Kidney epithelial cell (primary cell): ENCODE results near the gene PLEKHO2. TPM values are rescaled to one million over a fixed set of nuclear protein-coding genes. Genes with fewer than 3 reads are reported as not detected.

ENCODE experiments used
- DNase-seq: peaks from one replicate; pipeline ENCODE4 v3.0.0-alpha.2; 2010; ENCODE audit warnings: low read depth
- H3K27me3 ChIP-seq: 2 replicates; pipeline ENCODE4 v1.6.0; 2011; ENCODE audit warnings: low read length; ENCODE audit not compliant: control insufficient read depth, insufficient read depth
- H3K36me3 ChIP-seq: 2 replicates; pipeline ENCODE4 v1.5.1; 2011; ENCODE audit warnings: low read length; ENCODE audit not compliant: control insufficient read depth, insufficient read depth
- H3K4me3 ChIP-seq: 2 replicates; pipeline ENCODE4 v1.5.1; 2011; ENCODE audit warnings: low read depth, mild to moderate bottlenecking, control low read depth, low read length
- CTCF ChIP-seq: IDR thresholded peaks from 2 replicates; pipeline ENCODE4 v1.5.1; 2011; ENCODE audit warnings: mild to moderate bottlenecking, moderate library complexity, low read length, control low read depth, inconsistent platforms; ENCODE audit not compliant: insufficient read depth, poor library complexity, severe bottlenecking
- total RNA-seq: library from RNA; depleted of rRNA; stranded (reverse); fragments of >200 nt; gene quantifications from 2 replicates; pipeline ENCODE4 v1.2.3, GENCODE V29; 2015

PLEKHO2 gene
- total RNA-seq, 1 donor from 2014 or later: 11.0 TPM

- Histone ChIP-seq H3K36me3 (peaks cover 2% of the 10 kb centered on the region), H3K4me3 (no peak overlapping the region)
- no peak for TF ChIP-seq CTCF
These were observed 9.2 kb downstream of the PLEKHO2 start for GRCh38 chr15:64850778-64851502.

GRCh38 chr15:64851503-64851840, 9.8 kb downstream of the PLEKHO2 start:
- TF ChIP-seq CTCF: no peak
- Histone ChIP-seq H3K27me3 (no peaks in the 10 kb centered on the region), H3K4me3 (no peak overlapping the region), H3K36me3 (peaks cover 2% of the 10 kb centered on the region)
- DNase-seq: no peak

More at GRCh38 chr15:64850778-64851502, 9.2 kb downstream of the PLEKHO2 start:
- no peak for DNase-seq
- H3K27me3 ChIP-seq: no peaks in the 10 kb centered on the region

GRCh38 chr15:64854041-64854440, 12.3 kb downstream of the PLEKHO2 start:
- no peaks in the 10 kb centered on the region for H3K36me3 ChIP-seq
- no peak for TF ChIP-seq CTCF

GRCh38 chr15:64854526-64854925, 12.8 kb downstream of the PLEKHO2 start:
- Histone ChIP-seq H3K4me3 (no peak overlapping the region), H3K27me3 (no peaks in the 10 kb centered on the region), H3K36me3 (no peaks in the 10 kb centered on the region)
- no peak for DNase-seq
- no peak for TF ChIP-seq CTCF

More at GRCh38 chr15:64854041-64854440, 12.3 kb downstream of the PLEKHO2 start:
- DNase-seq: no peak
- no peak overlapping the region for H3K4me3 ChIP-seq
- H3K27me3 ChIP-seq: no peaks in the 10 kb centered on the region

GRCh38 chr15:64855205-64855975, 13.7 kb downstream of the PLEKHO2 start:
- Histone ChIP-seq H3K4me3 (no peak overlapping the region), H3K36me3 (no peaks in the 10 kb centered on the region), H3K27me3 (no peaks in the 10 kb centered on the region)
- no peak for DNase-seq
- TF ChIP-seq CTCF: no peak
